Measurements from ENCODE around the gene RGS10.

GRCh38 chr10:119542988-119543813, 682 bp upstream of the RGS10 start:
- TF ChIP-seq, protein P1, sequence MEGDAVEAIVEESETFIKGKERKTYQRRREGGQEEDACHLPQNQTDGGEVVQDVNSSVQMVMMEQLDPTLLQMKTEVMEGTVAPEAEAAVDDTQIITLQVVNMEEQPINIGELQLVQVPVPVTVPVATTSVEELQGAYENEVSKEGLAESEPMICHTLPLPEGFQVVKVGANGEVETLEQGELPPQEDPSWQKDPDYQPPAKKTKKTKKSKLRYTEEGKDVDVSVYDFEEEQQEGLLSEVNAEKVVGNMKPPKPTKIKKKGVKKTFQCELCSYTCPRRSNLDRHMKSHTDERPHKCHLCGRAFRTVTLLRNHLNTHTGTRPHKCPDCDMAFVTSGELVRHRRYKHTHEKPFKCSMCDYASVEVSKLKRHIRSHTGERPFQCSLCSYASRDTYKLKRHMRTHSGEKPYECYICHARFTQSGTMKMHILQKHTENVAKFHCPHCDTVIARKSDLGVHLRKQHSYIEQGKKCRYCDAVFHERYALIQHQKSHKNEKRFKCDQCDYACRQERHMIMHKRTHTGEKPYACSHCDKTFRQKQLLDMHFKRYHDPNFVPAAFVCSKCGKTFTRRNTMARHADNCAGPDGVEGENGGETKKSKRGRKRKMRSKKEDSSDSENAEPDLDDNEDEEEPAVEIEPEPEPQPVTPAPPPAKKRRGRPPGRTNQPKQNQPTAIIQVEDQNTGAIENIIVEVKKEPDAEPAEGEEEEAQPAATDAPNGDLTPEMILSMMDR (IDR thresholded peaks at IDR 0.05; ENCODE audit: low read depth, low read length): peak; percentile 73
- TF ChIP-seq EZH2phosphoT487 (IDR thresholded peaks at IDR 0.05; ENCODE audit: low read depth): no peak
